ENCODE results near the gene CAMP.
A peak's percentile ranks its signal among the peaks of the same experiment; 100 is the strongest.

The CAMP gene

DNA sequence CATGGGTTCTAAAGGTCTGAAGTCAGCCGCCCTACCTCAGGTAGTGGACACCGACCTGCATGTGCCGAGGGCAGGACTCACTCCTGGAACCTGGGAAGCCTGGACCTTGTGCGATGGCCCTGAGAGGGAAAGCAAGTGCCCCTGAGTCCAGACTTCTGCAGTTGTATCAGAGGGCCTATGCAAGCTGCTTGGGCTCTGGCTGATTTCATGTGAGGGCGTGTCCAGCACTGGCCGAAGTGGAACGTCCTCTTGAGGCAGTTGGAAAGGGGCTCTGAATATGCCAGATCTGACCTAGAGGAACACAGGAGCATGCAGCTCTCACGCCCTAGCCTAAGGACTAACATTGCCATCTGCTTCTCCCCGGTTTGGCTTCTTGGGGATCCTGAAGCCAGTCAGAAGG is 2.5 kb upstream of the CAMP start:
- TF ChIP-seq, protein P1, sequence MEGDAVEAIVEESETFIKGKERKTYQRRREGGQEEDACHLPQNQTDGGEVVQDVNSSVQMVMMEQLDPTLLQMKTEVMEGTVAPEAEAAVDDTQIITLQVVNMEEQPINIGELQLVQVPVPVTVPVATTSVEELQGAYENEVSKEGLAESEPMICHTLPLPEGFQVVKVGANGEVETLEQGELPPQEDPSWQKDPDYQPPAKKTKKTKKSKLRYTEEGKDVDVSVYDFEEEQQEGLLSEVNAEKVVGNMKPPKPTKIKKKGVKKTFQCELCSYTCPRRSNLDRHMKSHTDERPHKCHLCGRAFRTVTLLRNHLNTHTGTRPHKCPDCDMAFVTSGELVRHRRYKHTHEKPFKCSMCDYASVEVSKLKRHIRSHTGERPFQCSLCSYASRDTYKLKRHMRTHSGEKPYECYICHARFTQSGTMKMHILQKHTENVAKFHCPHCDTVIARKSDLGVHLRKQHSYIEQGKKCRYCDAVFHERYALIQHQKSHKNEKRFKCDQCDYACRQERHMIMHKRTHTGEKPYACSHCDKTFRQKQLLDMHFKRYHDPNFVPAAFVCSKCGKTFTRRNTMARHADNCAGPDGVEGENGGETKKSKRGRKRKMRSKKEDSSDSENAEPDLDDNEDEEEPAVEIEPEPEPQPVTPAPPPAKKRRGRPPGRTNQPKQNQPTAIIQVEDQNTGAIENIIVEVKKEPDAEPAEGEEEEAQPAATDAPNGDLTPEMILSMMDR (IDR thresholded peaks at IDR 0.05): no peak
- no peak overlapping the region for H3K27ac ChIP-seq
- H3K4me3 ChIP-seq: no peak overlapping the region
- no peak for DNase-seq (ENCODE audit: low spot score)

DNA sequence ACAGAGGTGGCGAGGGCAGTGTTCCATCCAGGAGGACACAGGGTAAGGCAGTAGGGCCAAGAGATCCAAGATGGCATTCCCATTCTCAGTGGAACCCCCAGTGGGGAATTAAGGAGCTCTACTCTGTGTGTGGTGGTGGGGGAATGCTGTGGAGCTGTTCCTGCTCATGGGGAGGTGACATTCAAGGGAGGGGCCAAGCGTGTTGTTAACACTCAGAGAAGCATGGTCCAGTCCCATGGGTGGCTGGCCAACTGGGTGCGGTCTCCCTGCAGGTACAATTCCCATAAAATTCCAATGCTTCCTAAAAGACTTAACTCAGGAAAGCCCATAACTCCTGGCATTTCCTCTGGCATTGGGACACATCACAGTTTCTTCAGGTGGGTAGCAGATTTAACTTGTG is 2.3 kb downstream of the CAMP start:
- Histone ChIP-seq H3K27ac (no peak overlapping the region), H3K4me3 (no peak overlapping the region)
- TF ChIP-seq, protein P1 (IDR thresholded peaks at IDR 0.05): no peak
- DNase-seq (ENCODE audit: low spot score): no peak

DNA sequence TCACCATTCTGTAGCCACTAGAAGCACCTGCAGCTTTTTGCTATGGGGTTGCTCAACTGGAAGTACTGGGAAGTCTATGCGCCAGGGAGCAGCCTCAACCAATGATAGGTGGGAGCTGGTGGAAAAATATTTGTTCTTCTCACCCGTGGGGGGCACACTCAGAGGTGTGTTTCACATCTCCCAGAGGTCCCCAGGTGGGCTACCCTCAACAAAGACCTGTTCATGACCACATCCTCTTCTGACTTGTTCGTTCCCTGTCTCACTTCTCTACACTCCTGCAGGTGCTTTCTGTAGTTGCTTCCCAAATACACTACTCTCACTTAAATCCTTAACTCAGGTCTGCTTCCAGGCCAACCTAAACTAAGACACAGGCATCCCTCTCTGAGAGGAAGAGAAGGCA is 3.6 kb downstream of the CAMP start:
- Histone ChIP-seq H3K27ac (no peak overlapping the region), H3K4me3 (no peak overlapping the region)
- TF ChIP-seq, protein P1 (IDR thresholded peaks at IDR 0.05): no peak

DNA sequence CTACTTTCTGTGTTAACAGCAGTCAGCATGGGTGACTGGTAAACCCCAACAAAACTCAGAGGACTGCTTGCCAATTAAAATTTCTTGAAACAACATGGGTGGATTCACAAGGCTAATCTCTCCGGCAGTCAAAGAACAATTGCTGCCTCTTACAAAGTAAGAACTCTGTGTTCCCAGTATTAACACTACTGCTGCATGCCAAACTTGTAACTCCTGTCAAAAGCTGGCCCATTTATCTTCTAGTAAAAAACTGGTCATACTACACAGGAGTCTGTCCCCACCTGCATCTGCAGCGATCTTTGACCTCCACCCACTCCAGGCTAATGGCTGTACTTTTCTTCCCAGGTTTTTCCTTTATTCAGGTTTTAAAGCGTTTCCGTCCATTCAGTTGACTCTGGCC is 8.9 kb downstream of the CAMP start:
- DNase-seq (ENCODE audit: low spot score): no peak
- TF ChIP-seq, protein P1 (IDR thresholded peaks at IDR 0.05): no peak
- peak overlapping the region in 1 of 2 donors; percentile 30 for H3K27ac ChIP-seq
- H3K4me3 ChIP-seq: no peak overlapping the region

More for the DNA sequence above, 3.6 kb downstream of the CAMP start:
- DNase-seq (ENCODE audit: low spot score): no peak

DNA sequence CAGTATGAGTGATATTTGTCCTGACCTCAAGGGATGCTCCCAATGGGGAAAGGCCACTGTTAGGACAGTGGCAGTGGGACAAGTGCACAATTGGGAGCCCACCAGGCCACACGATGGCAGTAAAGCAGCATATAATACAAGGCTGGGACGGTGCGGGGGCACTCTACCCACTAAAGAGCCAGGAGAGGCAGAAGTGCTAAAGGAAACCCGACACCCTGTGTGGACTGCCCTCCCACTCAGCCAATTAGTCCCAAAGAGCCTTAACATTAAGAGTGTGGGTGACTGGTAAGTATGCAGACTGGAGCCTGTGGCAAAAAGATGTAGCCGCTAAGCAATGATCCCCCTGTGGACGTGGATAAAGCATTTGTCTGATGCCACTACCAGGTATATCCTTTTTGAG is 9.4 kb downstream of the CAMP start:
- TF ChIP-seq, protein P1 (IDR thresholded peaks at IDR 0.05): no peak
- H3K4me3 ChIP-seq: peak overlapping the region; percentile 50
- H3K27ac ChIP-seq: peak overlapping the region in 1 of 2 donors; percentile 30
- peak; percentile 79 for DNase-seq (ENCODE audit: low spot score)

DNA sequence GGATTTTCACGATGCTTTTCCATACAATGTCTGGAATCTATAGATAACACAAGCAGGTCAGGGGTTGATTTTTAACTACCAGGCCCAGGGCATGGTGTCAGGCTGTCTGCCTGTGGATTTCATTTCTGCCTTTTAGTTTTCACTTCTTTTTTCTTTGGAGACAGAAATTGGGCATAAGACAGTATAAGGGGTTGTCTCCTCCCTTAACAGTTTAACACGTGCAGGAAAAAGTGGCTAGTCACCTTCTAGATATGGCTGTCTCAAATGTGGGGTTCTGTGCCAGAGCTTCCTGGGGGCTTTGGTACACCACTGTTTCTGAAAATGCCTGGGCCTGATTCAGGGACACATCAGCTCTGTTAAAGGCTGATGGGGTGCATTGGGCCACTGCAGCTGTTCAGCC is 10.2 kb downstream of the CAMP start:
- TF ChIP-seq, protein P1 (IDR thresholded peaks at IDR 0.05): no peak
- no peak for DNase-seq (ENCODE audit: low spot score)
- Histone ChIP-seq H3K4me3 (no peak overlapping the region), H3K27ac (no peak overlapping the region)

DNA sequence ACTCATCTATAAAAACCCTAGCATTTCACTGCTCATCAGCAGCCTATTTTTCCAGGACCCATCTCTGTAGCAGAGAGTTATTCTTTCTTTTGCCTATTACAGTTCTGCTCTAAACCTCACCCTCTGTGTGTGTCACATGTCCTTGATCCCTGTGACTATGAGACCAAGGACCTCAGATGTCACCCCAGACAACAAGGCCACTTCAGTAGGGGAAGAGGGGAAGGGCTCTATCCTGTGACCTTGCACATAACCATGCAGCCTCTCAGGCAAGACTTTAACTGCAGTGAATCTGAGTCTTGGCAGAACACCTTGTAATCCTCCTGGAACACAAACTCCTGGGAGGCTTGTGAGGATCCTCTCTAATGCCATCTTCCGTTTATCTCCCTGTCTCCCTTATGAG is 13.2 kb downstream of the CAMP start:
- H3K4me3 ChIP-seq: no peak overlapping the region
- TF ChIP-seq, protein P1 (IDR thresholded peaks at IDR 0.05): no peak
- DNase-seq (ENCODE audit: low spot score): no peak
- no peak overlapping the region for H3K27ac ChIP-seq

Data from coronary artery (tissue), 2 donors.